Left cardiac atrium (tissue), 2 donors: ENCODE results near the gene PIGX. TPM values are rescaled to one million over a fixed set of nuclear protein-coding genes. Genes with fewer than 3 reads are reported as not detected.

Source experiments
- total RNA-seq, 2 donors: library from RNA; stranded (reverse); fragmentation: NEBNext Ultra II Directional; extraction: Animal tissue kit (Norgen Biotek cat#: 25700); gene quantifications; one replicate each; pipeline ENCODE4 v1.2.1, GENCODE V29; 2021
- donor health status: DM: no; HTN: yes; CAD: no; lungs with severe emphysema.
- donor health status: DM: yes; HTN: yes; CAD: no.

Gene PIGX
- total RNA-seq, 2 donors from 2014 or later, result 10.9 to 18.4 TPM

Other genes with a start within 250 kb of the PIGX start
- 10 to 100 TPM; 17.6 to 22.1 TPM for gene RNF168, start 208.6 kb upstream of the PIGX start, total RNA-seq
- 10 to 100 TPM; 10.7 to 28.5 TPM for gene SMCO1, start 197.0 kb upstream of the PIGX start, total RNA-seq
- gene WDR53, start 143.8 kb upstream of the PIGX start, total RNA-seq, result 1 to 10 TPM; 8.8 to 9.4 TPM
- 1 to 10 TPM; 7.9 to 8.4 TPM for gene FBXO45, start 143.7 kb upstream of the PIGX start, total RNA-seq
- 1 to 10 TPM; 5.4 to 6.0 TPM for gene NRROS, start 72.7 kb upstream of the PIGX start, total RNA-seq
- 1 to 10 TPM; 1.3 to 1.7 TPM for gene CEP19, start 127 bp upstream of the PIGX start, total RNA-seq
- gene PAK2, start 27.5 kb downstream of the PIGX start, total RNA-seq, result 10 to 100 TPM; 47.3 to 78.3 TPM
- gene SENP5, start 155.5 kb downstream of the PIGX start, total RNA-seq, result 10 to 100 TPM; 17.5 to 26.9 TPM
- 10 to 100 TPM; 33.6 to 41.0 TPM for gene NCBP2, start 230.2 kb downstream of the PIGX start, total RNA-seq